NCI-H2081 (cell line): Measurements from ENCODE around the gene CHAT.

Source experiments
- DNase-seq, 2 experiments: peaks; one replicate each; lab custom pipeline; 2025; lab: John Stamatoyannopoulos, UW

CHAT gene

DNA sequence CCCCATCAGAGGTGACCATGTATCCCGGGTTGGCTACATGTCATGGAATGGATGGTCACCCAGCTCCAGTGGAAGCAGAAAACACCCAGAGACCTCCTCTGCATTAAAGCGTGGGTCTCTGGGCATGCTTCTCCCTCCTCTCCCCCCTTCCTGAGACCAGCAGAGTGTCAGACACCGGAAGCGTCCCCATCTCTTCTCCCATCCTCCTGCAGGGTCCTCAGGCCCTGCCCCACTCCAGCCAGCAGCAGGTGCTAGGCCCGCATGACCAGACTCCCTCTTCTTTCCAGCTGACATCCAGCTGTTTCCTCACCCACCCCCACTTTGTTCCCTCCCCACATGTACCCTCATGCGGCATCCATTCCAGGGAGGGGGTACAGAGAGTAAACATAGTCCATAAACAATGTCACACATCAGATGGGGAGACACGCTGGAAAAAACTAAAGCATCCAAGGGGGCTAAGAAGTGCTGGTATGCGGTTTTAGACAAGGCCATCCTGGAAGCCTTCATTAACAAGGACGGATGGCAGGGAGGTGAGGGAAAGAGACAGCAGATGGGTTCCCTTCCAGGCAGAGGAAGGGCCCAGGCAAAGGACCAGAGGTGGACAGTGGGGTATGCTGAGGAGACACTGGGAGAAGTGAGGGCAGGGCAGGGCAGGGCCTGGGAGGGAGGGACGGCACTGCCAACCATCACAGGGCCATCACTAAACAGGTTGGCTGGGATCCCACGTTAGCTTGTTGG, 16.2 kb upstream of the CHAT start:
- DNase-seq = no peak

DNA sequence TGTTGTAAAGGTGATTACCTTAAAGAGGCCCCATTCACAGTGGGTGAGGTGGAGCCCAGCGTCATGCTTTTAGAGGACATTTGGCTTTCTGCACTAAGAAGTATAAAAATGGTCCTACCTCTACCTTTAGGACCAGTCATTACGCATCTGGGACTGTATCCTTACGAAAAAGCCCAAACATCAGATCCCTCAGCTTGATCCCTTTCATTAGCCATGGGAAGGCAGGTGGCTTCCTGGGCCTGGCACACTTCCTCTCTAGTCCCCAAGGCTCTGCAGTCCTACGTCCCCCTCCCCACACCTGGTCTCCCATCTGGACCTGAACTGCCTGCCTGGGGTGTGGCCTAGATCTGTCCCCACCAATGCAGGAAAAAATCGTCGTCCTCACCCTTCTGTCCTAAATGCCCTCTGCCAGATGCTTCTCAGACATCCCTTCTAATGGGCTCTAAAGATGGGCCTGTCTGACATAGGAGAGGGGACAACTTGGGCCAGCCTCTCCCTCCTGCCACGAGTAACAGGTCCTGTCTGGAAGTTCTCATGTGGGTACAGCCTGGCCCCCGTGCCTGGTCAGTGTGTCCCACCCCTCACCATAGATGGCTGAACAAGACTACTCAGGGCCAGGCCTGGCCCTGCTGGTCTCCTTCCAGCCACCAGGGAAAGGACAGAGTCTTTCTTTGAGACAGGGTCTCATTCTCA, 15.5 kb upstream of the CHAT start:
- no peak for DNase-seq

DNA sequence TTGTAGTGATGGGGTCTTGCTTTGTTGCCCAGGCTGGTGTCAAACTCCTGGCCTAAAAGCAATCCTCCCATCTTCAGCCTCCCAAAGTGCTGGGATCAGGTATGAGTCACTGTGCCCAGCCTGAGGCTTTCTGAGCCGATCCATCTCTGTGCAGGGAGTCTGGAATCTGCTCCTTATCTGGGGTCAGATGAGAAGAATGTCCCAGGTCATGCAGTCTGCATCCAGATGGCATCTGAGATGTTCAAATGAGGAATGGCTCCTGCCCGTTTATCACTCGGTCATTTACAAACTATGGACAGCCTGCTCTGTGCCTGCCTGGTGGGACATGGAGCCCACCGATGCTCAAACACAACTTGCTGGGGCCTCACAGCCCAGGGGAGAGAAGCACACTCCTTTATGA, 14.9 kb upstream of the CHAT start:
- no peak for DNase-seq

DNA sequence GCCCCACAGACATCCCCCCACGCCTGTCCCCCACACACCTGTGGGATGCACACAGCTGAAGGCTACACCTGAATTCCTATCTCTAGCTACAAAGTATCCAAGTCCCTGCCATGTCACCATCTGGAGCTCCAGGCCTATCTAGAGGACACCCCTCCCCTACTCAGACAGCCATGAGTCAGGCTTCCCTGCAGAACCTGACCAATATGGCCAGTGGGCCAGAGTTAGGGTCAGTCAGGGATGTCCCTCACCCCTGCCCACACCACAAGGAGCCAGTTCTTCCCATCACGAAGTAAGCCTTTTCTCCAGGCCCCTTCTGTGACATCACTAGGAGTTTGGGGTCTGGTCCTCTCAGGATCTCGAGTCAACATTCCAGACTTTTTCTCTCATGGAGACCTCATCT, 14.3 kb upstream of the CHAT start:
- no peak for DNase-seq

DNA sequence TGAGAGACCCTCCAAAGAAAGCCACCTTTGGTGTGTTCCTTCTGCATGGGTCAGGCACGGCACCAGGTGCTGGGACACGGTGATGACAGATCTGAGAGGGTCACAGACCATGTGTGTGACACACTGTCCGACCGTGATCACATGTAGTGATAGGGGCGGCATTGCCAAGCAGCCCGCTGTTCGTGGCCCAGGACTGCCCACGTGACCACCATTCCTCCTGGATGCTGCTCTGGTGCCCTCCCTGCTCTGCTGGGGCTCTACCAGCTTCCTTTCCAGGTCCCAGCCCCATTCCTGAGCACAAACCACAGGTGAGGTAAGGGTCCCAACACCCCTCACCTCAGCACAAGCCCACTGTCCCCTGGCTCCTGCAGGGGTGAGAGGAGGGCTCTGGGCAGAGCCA, 13.8 kb upstream of the CHAT start:
- DNase-seq = no peak

DNA sequence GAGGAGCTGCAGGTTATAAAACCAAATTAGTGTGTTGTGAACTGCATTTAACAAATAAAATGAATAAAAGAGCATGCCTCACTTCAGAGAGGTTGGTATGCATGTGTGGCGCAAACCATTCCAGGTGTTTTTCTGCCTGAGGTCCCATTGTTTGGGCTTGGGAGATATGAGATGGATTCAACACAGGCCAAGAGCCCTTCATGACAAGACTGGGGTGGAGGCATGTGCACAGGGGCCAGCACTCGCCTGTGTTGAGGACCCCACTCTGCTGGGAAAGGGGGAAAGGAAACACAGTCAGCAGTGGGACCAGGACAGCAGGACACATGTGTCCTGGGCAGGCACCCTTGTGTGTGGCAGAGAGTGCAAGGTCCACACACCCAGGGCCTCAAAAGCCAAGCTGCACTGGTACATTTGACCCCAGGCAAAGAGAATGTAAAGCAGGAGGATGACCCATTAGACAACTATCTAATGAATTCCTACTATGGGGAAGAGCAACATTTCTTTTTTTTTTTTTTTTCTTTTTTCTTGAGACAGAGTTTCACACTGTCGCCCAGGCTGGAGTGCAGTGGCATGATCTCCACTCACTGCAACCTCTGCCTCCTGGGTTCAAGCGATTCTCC, 12.9 kb upstream of the CHAT start:
- DNase-seq = no peak

DNA sequence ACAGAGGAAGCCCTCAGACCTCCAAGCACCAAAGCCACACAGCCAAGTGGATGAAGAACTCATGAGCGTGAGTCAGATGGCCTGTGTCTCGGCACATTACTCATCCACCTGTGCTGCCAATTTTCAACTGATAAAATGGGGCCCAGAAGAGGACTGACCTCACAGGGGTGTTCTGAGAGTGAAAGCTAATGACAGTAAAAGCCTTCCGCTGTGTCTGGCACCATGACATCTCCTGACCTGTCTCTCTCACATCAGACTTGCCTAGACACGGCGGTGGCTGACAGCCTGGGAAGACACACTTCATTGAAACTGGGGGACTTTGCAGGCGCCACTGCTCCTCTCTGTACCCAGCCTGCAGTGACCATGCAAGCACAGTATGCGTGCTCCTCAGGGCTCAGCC, 12.0 kb upstream of the CHAT start:
- DNase-seq = no peak

DNA sequence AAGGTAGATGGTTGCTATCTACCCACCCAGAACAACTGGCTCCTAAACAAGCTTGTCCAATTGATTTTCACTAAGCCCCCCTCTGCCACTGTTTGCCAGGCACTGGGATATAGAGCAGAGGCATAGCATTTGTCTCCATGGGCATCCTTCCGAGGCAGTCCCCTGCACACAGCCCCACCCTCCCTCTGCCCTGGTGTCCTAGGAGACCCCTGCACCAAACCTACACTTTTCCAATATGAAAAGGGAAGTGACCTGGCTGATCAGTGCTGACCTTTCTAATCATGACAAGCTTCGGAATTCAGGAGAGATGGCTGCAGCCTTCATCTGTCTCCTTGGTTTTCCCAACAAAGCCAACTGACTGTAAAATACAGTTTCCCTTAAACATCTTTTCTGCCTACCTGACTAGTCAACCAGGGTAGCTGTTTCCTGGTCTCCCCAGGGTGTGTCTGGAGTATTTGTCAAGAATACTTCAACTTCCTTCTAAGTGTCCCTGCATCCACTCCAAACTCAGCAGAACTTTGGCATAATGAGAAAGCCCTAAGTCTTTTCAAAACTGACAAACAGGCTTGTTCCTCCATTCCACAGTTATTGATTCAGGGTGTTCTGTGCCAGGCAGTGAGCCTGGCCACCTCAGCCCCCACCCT, 11.3 kb upstream of the CHAT start:
- DNase-seq = no peak

DNA sequence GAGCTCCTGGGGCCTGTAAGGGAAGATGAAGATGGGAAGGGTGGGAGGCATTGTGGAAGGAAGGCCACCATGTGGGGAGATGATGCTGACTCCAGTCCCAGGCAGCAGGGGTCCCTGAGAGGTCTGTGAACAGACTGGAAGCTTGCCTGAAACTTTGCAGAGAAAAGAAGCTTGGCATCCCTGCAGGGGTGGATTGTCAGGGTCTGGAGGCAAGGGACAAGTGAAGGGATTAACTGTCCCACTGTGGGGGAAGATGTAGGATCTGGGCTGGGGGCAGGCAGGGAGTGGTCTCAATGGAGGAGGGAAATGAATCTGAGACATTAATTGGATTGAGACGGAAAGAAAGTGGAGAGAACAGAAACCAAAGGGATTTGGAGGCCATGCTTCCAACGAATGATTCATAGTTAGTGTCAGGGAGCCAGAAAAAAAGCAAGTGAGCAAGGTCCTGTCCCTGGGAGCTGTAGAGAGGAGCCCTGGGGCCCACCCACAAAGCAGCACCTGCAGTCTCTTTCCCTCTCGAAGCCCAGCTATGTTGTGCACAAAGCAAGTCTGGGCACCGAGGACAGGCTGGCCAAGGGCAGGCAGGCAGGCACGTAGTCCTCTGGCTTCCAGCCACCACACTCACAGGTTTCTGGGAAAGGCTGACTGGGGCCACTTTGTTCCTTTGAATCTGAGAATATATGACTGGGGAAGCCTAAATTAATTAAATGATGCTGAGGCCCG, 8.5 kb upstream of the CHAT start:
- DNase-seq = no peak

DNA sequence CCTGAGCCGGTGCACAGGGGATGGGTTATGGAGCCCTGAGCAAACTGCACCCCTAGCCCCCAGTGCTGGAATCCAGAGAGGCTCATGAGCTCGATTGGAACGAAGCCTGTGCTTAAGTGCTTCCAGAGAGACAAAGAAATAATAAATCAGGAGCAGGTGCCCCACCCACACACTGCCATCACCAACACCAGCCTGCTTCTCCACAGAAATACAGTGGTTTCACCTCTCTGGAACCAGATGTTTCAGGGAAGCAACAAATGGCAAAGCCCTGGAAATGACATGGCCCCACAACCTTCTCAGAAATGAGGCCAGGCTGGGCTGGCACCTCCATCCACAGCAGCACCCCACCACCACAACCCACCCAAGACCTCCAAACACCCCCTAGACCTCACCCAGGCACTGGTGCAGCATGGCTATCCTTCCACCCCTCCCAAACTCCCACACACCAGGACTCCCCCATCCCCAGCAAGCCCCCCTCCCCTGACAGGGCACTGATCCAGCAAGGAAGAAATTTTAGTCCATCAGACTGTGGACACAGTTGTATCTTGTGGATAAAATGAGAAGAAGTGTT, 7.8 kb upstream of the CHAT start:
- DNase-seq = no peak

DNA sequence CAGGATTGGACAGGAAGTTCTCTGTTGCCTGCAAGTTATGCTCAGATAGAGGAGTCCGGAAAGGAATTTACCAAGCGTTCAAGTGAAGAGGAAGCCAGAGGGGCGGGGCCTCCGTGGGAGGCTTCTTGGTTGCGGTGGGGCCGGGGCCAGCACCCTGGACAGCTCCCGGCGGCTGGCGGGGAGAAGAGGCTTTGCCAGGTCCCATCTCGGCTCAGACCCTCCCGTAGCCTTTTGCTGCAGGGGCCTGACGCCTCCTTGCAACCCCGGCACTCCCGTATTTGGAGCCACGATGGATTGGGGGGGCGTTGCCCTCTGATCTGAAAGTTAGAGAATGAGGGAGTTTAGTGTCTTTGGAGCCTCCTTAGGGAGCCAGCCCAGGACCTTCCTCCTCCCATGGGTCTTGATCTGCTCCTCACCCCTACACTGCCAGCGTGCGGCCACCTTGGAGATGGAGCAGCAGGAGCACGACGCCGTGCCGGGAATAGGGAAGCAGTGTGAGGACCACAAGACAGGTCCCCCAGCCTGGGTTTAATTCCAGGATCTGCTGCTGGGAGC, 6.8 kb upstream of the CHAT start:
- DNase-seq = no peak

DNA sequence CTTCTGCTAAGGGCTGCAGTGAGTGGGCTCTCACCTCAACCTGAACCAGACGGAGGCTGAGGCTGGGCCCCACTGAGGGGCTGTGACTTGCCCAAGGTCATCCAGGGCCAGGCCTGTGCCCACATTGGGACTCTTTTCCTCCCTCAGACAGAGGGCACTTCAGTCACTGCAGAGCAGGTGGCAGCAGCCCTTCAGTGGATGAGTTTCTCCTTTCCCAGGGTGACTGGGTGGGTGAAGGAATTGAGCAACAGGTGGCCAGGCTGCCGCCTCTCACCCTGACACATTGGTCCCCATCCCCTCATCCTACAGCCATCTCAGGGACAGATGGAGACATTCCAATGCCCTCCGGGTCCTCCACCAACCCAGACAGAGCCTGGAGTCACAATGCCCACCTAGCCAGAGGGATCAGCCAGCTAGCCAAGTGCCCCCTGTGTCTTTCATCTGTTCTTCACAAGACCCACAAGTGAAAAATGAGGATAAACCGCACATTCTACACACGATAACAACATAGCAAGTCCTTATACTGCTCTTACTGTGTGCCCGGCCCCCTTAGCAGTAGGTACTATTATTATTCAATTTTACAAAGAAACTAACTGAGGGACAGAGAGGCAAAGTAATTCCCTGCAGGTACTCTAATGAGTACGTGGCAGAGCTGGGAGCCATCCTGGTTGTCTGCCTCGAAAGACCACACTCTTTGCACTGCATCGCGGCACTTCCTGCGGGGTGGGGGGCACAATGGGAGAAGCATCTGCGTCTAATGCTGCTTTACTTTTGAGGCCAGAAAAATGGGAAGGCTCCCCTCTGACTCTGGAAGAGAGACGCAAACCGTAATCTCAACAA, 5.5 kb upstream of the CHAT start:
- no peak for DNase-seq

DNA sequence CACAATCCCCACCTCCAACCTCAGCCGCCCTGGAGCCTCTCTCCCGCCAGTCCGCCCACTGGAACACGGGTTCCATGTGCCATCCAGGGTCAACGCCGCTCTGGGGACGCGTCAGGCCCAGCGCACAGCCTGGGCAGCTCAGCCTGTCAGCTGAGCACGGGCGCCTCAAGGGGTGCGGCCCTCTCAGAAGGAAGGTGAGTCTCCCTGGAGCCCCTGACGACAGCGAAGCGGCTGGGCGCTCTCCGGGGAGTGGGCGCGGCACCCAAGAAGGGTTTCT, 4.9 kb upstream of the CHAT start:
- DNase-seq = no peak

DNA sequence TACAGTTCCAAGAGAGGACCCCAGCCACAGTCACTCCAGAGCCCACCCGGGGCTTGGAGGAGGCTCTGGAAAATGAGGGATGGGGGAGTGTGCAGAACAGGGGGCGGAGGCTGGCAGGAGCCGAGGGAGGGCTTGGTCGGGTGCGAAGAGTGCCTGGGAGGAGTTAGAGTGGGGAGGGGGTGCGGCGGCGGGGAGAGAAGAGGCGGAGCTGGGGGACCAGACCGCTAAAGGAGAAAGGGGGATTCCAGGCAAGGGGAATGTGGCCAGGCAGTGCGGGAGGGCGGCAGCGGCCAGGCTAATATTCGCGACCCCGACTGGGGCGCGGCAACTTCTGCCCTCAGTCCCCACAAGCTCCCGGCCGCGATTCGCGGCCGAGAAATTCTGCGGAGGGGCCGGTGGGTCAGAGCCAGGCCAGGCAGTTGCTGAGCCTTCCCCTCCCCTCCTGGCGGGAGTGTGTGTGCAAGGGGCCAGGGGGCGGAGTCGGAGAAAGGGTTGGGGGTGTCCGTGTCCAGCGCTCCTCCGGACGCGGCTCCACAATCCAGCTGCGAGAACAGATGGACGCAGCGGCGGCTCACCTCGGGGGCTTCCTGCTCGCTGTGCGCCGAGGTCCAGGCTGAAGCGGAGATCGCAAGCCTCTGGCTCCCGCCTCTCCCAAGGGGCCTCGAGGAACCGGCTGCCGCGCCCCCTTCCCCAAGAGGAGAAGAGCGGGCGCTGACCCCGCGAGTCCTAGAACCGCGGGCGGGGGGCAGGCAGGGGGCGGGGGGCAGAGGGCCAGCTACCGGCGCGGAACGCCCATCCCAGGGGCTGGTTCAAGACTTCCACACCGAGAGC, 4.3 kb upstream of the CHAT start:
- no peak for DNase-seq

DNA sequence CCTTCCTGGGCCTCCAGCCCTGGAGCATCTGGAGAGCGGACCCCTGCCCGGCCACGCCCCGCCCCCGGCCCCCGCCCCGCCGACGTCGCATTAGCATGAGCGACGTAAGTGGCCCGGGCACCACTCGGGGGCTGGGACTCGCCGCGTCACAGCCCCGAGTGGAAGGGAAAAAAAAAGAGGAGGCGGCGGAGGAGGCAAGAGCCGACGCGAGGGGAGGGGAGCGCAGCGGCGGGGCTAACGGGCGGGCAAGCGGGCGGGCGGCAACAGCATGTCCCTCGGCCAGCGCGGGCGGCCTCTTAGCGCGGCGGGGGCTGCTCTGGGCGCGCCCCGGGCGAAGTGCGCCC, 3.8 kb upstream of the CHAT start, which contains the start of gene SLC18A3:
SLC18A3 (plus strand) TSS at position 197 of the 344 bp plus-strand sequence. CDS start 431 bp downstream, outside the sequence.
- peak in 1 of 2 experiments; percentile 3 for DNase-seq

DNA sequence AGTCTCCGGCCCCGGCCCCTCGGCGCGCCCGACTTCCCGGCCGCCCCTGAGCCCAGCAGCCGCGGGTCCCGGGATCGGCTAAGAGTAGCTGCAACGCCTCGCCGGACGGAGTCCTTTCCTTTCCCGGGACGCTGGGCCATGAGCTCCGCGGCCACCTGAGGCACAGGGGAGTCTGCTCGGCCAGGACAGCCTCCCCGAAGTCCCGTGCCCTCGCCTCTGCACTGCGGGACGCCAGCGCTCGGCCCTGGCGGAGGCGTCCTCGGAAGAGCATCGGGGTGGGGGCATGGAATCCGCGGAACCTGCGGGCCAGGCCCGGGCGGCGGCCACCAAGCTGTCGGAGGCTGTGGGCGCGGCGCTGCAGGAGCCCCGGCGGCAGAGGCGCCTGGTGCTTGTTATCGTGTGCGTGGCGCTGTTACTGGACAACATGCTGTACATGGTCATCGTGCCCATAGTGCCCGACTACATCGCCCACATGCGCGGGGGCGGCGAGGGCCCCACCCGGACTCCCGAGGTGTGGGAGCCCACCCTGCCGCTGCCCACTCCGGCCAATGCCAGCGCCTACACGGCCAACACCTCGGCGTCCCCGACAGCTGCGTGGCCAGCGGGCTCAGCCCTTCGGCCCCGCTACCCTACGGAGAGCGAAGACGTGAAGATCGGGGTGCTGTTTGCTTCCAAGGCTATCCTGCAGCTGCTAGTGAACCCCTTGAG, 3.2 kb upstream of the CHAT start:
- DNase-seq = no peak

DNA sequence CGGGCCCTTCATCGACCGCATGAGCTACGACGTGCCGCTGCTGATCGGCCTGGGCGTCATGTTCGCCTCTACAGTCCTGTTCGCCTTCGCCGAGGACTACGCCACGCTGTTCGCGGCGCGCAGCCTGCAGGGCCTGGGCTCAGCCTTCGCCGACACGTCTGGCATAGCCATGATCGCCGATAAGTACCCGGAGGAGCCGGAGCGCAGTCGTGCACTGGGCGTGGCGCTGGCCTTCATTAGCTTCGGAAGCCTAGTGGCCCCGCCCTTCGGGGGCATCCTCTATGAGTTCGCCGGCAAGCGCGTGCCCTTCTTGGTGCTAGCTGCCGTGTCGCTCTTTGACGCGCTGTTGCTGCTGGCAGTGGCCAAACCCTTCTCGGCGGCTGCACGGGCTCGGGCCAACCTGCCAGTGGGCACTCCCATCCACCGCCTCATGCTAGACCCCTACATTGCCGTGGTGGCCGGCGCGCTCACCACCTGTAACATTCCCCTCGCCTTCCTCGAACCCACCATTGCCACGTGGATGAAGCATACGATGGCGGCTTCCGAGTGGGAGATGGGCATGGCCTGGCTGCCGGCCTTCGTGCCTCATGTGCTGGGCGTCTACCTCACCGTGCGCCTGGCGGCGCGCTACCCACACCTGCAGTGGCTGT, 2.5 kb upstream of the CHAT start:
- no peak for DNase-seq

DNA sequence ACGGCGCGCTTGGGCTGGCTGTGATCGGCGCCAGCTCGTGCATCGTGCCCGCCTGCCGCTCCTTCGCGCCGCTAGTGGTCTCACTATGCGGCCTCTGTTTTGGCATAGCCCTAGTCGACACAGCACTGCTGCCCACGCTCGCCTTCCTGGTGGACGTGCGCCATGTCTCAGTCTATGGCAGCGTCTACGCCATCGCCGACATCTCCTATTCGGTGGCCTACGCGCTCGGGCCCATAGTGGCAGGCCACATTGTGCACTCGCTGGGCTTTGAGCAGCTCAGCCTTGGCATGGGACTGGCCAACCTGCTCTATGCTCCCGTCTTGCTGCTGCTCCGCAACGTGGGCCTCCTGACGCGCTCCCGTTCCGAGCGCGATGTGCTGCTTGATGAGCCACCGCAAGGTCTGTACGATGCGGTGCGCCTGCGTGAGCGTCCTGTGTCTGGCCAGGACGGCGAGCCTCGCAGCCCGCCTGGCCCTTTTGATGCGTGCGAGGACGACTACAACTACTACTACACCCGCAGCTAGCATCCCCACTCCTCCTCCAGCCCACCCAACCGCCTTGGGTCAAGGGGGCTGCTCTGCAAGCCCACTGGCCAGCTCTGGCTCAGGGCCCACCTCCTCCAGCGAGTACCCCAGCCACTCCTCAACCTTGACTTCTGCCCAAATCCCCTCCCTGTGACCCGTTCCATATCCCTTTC, 1.9 kb upstream of the CHAT start:
- no peak for DNase-seq
